Sigmoid colon (tissue), 4 donors: ENCODE results near the gene DTNA.

ENCODE experiments used
- EP300 ChIP-seq, 4 donors: sonication (generic); formaldehyde crosslinking; IDR thresholded peaks; one replicate each; pipeline ENCODE4 v1.6.1; 2017; ENCODE audit warnings: antibody characterized with exemption in 4 of 4
- POLR2A ChIP-seq, 2 donors: fragments of 450-650 bp; IDR thresholded peaks; one replicate each; pipeline ENCODE4 v1.6.1; 2016; ENCODE audit warnings: antibody characterized with exemption in 2 of 2, mild to moderate bottlenecking in 2 of 2, moderate library complexity in 2 of 2
- POLR2AphosphoS5 ChIP-seq, 4 donors: sonication (generic); formaldehyde crosslinking; IDR thresholded peaks; one replicate each; pipeline ENCODE4 v1.6.1; 2017; ENCODE audit warnings: antibody characterized with exemption in 4 of 4
- TF ChIP-seq, protein P1 (sequence below), 4 experiments: fragments of 450-650 bp in 3 of 4; fragments of 200-600 bp in 1 of 4; IDR thresholded peaks; one replicate each; pipeline ENCODE4 v1.5.1; 2016 to 2019; ENCODE audit warnings: antibody characterized with exemption in 4 of 4, mild to moderate bottlenecking in 3 of 4, moderate library complexity in 2 of 4

DNA sequence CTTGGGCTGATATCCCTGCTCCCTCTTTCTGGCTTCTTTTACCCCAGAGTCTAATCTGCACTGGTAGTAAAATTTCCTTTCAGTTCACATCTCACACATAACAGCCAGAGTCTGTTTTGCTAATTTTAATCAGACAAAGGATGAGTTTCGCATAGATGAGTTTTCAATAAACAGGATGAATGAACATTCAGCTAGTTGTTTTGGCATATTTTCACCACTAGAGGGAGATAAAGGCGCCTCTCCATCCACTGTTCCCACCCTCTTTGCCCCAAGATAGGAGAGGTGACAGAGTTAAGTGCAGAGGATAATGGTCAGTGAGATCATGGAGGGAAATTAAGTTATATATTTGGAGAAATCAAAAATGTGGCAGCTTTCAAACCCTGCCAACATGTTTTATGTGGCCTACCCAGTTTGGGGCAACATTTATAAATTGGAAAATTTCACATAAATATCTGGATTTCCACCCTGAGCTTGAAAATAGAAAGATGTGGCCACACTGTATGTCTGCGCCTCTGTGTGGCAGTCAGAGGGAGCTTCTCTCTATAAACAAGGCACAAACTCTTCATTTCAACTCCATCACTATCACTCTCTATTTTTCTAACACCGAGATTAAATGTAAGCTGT, 48.5 kb upstream of the DTNA start:
- TF ChIP-seq POLR2A (IDR thresholded peaks at IDR 0.05) (no peak), EP300 (IDR thresholded peaks at IDR 0.05) (no peak), POLR2AphosphoS5 (IDR thresholded peaks at IDR 0.05) (no peak)
- TF ChIP-seq, protein P1, sequence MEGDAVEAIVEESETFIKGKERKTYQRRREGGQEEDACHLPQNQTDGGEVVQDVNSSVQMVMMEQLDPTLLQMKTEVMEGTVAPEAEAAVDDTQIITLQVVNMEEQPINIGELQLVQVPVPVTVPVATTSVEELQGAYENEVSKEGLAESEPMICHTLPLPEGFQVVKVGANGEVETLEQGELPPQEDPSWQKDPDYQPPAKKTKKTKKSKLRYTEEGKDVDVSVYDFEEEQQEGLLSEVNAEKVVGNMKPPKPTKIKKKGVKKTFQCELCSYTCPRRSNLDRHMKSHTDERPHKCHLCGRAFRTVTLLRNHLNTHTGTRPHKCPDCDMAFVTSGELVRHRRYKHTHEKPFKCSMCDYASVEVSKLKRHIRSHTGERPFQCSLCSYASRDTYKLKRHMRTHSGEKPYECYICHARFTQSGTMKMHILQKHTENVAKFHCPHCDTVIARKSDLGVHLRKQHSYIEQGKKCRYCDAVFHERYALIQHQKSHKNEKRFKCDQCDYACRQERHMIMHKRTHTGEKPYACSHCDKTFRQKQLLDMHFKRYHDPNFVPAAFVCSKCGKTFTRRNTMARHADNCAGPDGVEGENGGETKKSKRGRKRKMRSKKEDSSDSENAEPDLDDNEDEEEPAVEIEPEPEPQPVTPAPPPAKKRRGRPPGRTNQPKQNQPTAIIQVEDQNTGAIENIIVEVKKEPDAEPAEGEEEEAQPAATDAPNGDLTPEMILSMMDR (IDR thresholded peaks at IDR 0.05): peak in 3 of 4 experiments; percentile 65 to 83 (median 77)
